OCI-LY7 (cell line): ENCODE data around the gene ELP4. TPM values are rescaled to one million over a fixed set of nuclear protein-coding genes. Genes with fewer than 3 reads are reported as not detected.

Experiments used
- BruUV-seq: library from RNA; stranded (reverse); fragments of 400-500 nt; replicated peaks from 2 replicates; lab custom pipeline; 2021; lab: Mats Ljungman, UMichigan
- CTCF ChIA-PET: fragments of 300-600 bp; sonication (Branson Sonifier 250); formaldehyde crosslinking; loops from one replicate; lab custom pipeline; 2022; ENCODE audit warnings: antibody characterized with exemption; ENCODE audit not compliant: unreplicated experiment; lab: Charles Lee
- POLR2A ChIA-PET: fragments of 300-600 bp; sonication (Branson Sonifier 250); formaldehyde crosslinking; loops from one replicate; lab custom pipeline; 2022; ENCODE audit warnings: antibody characterized with exemption; lab: Charles Lee
- DNase-seq: peaks from one replicate; pipeline ENCODE4 v3.0.0-alpha.2; 2015; ENCODE audit warnings: low spot score
- H2AFZ ChIP-seq: fragments of 200-600 bp; sonication (generic), shearing (Covaris generic); 2 replicates; pipeline ENCODE4 v1.6.1; 2014; ENCODE audit warnings: mild to moderate bottlenecking, antibody characterized with exemption, low read length, moderate library complexity
- H3K27ac ChIP-seq: fragments of 200-600 bp; sonication (generic); 2 replicates; pipeline ENCODE4 v1.5.1; 2014; ENCODE audit warnings: mixed run types, low read depth, mild to moderate bottlenecking, moderate library complexity, low read length, inconsistent platforms; ENCODE audit not compliant: poor library complexity, severe bottlenecking
- H3K36me3 ChIP-seq: fragments of 200-600 bp; sonication (generic); 2 replicates; pipeline ENCODE4 v1.6.1; 2014; ENCODE audit warnings: mild to moderate bottlenecking, antibody characterized with exemption, low read length, moderate library complexity, mixed read lengths; ENCODE audit not compliant: insufficient read depth
- H3K4me1 ChIP-seq: fragments of 200-600 bp; sonication (generic); 2 replicates; pipeline ENCODE4 v1.5.1; 2014; ENCODE audit warnings: mild to moderate bottlenecking, low read length; ENCODE audit not compliant: insufficient read depth, poor library complexity, severe bottlenecking
- H3K4me2 ChIP-seq: fragments of 200-600 bp; sonication (generic); 2 replicates; pipeline ENCODE4 v1.6.1; 2014; ENCODE audit warnings: mild to moderate bottlenecking, low read length
- H3K4me3 ChIP-seq: fragments of 200-600 bp; sonication (generic); 2 replicates; pipeline ENCODE4 v1.5.1; 2014; ENCODE audit warnings: mild to moderate bottlenecking, low read depth, low read length; ENCODE audit not compliant: poor library complexity, severe bottlenecking
- H3K79me2 ChIP-seq: fragments of 200-600 bp; sonication (generic); 2 replicates; pipeline ENCODE4 v1.6.1; 2016; ENCODE audit warnings: low read depth, mild to moderate bottlenecking, low read length, moderate library complexity, mixed read lengths; ENCODE audit not compliant: insufficient read depth
- H3K9me2 ChIP-seq: fragments of 200-600 bp; sonication (generic); 2 replicates; pipeline ENCODE4 v1.6.1; 2016; ENCODE audit warnings: mild to moderate bottlenecking, low read length, mixed read lengths; ENCODE audit not compliant: insufficient read depth
- H3K9me3 ChIP-seq: fragments of 200-600 bp; sonication (generic); 2 replicates; pipeline ENCODE4 v1.6.1; 2014; ENCODE audit warnings: mild to moderate bottlenecking, mixed run types, low read length, mixed read lengths
- H4K20me1 ChIP-seq: fragments of 200-600 bp; sonication (generic); 2 replicates; pipeline ENCODE4 v1.6.1; 2014; ENCODE audit warnings: mild to moderate bottlenecking, antibody characterized with exemption, low read length, moderate library complexity, mixed read lengths; ENCODE audit not compliant: insufficient read depth
- EZH2phosphoT487 ChIP-seq: fragments of 200-600 bp; sonication (generic); IDR thresholded peaks from 2 replicates; pipeline ENCODE4 v1.6.1; 2018; ENCODE audit warnings: low read depth, borderline replicate concordance, mild to moderate bottlenecking, mixed run types, antibody characterized with exemption, low read length, moderate library complexity, mixed read lengths
- intact Hi-C: fragments of 100-400 bp; cut with micrococcal nuclease; formaldehyde crosslinking; loops from one replicate; pipeline ENCODE4 v1.10.0; 2022; ENCODE audit not compliant: unreplicated experiment
- total RNA-seq, 2 experiments: library from RNA; depleted of rRNA in 1 of 2; stranded (reverse); fragments of >200 nt in 1 of 2; shearing (Covaris generic) in 1 of 2; gene quantifications; 2 replicates each; pipeline ENCODE4 v1.2.3, GENCODE V29; 2014 to 2022
- TF ChIP-seq, protein P1 (sequence below): fragments of 200-600 bp; sonication (generic); conservative IDR thresholded peaks from 2 replicates; pipeline ENCODE4 v1.5.1; 2014; ENCODE audit warnings: mild to moderate bottlenecking, antibody characterized with exemption, low read length, moderate library complexity, mixed read lengths

The ELP4 gene
- total RNA-seq, 2 experiments from 2014 or later, result 27.6 to 32.7 TPM

GRCh38 chr11:31767066-31767465, 257.5 kb downstream of the ELP4 start:
- Histone ChIP-seq H3K4me2 (no peak overlapping the region), H3K9me3 (no peaks in the 10 kb centered on the region), H3K4me3 (no peak overlapping the region), H3K4me1 (no peaks in the 10 kb centered on the region), H2AFZ (no peak overlapping the region), H3K79me2 (no peaks in the 10 kb centered on the region), H3K36me3 (no peaks in the 10 kb centered on the region), H3K9me2 (no peaks in the 10 kb centered on the region), H3K27ac (no peak overlapping the region), H4K20me1 (no peaks in the 10 kb centered on the region)
- TF ChIP-seq, protein P1, sequence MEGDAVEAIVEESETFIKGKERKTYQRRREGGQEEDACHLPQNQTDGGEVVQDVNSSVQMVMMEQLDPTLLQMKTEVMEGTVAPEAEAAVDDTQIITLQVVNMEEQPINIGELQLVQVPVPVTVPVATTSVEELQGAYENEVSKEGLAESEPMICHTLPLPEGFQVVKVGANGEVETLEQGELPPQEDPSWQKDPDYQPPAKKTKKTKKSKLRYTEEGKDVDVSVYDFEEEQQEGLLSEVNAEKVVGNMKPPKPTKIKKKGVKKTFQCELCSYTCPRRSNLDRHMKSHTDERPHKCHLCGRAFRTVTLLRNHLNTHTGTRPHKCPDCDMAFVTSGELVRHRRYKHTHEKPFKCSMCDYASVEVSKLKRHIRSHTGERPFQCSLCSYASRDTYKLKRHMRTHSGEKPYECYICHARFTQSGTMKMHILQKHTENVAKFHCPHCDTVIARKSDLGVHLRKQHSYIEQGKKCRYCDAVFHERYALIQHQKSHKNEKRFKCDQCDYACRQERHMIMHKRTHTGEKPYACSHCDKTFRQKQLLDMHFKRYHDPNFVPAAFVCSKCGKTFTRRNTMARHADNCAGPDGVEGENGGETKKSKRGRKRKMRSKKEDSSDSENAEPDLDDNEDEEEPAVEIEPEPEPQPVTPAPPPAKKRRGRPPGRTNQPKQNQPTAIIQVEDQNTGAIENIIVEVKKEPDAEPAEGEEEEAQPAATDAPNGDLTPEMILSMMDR, result no peak
- TF ChIP-seq EZH2phosphoT487, result no peak
- intact Hi-C loops, result no loop called here
- DNase-seq, result no peak
- POLR2A ChIA-PET, result no interaction called here
- no TSS peak for BruUV-seq
- CTCF ChIA-PET, result no interaction called here

DNA sequence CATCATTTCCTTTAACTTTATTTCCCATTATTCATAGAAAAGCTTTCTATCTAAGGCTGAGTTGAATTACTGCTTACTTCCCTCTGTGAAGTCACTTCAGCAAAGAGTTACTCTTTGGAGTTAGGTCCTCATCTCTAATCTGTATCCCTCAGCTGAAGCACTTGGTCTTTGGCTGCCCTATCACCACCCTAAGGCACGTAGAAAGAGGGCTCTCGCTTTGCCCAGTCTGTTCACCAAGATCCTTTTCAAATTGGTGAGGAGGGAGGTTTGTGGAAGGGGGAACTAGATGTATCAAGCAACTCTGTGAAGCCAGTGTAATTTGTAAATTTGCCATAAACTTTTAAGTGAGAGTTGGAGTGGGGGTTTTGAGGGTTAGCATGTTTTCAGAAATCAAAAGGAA, 258.1 kb downstream of the ELP4 start:
- ChIA-PET POLR2A (no interaction called here), CTCF (no interaction called here)
- H3K36me3 ChIP-seq, result no peaks in the 10 kb centered on the region
- no peaks in the 10 kb centered on the region for H3K9me3 ChIP-seq
- no TSS peak for BruUV-seq
- no peak overlapping the region for H3K4me2 ChIP-seq
- no peak overlapping the region for H2AFZ ChIP-seq
- no peak overlapping the region for H3K27ac ChIP-seq
- no peaks in the 10 kb centered on the region for H3K4me1 ChIP-seq
- no peak for DNase-seq
- H3K4me3 ChIP-seq, result no peak overlapping the region
- H4K20me1 ChIP-seq, result no peaks in the 10 kb centered on the region
- no peaks in the 10 kb centered on the region for H3K79me2 ChIP-seq
- TF ChIP-seq, protein P1, result no peak
- TF ChIP-seq EZH2phosphoT487, result no peak
- H3K9me2 ChIP-seq, result no peaks in the 10 kb centered on the region
- intact Hi-C loops, result no loop called here

GRCh38 chr11:31768749-31769640, 259.4 kb downstream of the ELP4 start:
- Histone ChIP-seq H3K9me2 (no peaks in the 10 kb centered on the region), H3K79me2 (no peaks in the 10 kb centered on the region), H3K36me3 (no peaks in the 10 kb centered on the region), H3K27ac (no peak overlapping the region), H3K4me3 (no peak overlapping the region), H2AFZ (no peak overlapping the region), H3K4me2 (no peak overlapping the region), H3K4me1 (no peaks in the 10 kb centered on the region), H4K20me1 (no peaks in the 10 kb centered on the region), H3K9me3 (no peaks in the 10 kb centered on the region)
- intact Hi-C loops, result no loop called here
- ChIA-PET CTCF (no interaction called here), POLR2A (interaction anchor here (0.6 to 0.7 kb wide), 2 partner anchors 8 to 100 kb away, joined by 4 to 7 read pairs; no protein-coding TSS in a partner anchor)
- DNase-seq, result no peak
- TF ChIP-seq, protein P1, result no peak
- no peak for TF ChIP-seq EZH2phosphoT487
- no TSS peak for BruUV-seq
